Adrenal gland (tissue), 5 donors: Measurements from ENCODE around the gene DNAAF5.

Experiments
- CTCF ChIP-seq, 6 experiments: fragments of 450-650 bp in 4 of 6; fragments of 200-600 bp in 2 of 6; sonication (generic) in 1 of 6; IDR thresholded peaks; 1 replicate in 5 of 6; 2 replicates in 1 of 6; pipeline versions ENCODE4 v1.5.1 to v1.8.0; 2016 to 2021; ENCODE audit warnings: antibody characterized with exemption in 6 of 6, mild to moderate bottlenecking in 2 of 6, moderate library complexity in 1 of 6
- POLR2A ChIP-seq, 2 donors: fragments of 450-650 bp; IDR thresholded peaks; one replicate each; pipeline ENCODE4 v1.6.1; 2017; ENCODE audit warnings: antibody characterized with exemption in 2 of 2, mild to moderate bottlenecking in 2 of 2, moderate library complexity in 1 of 2
- donor health status: DM: no; HTN: no; CAD: no.

GRCh38 chr7:828793-829561 lies 102.5 kb downstream of the DNAAF5 start:
- no peak for TF ChIP-seq CTCF (IDR thresholded peaks at IDR 0.05)
- TF ChIP-seq POLR2A (IDR thresholded peaks at IDR 0.05), result no peak
